Right renal pelvis (tissue), 4 donors: ENCODE results near the gene NUP210. TPM values are rescaled to one million over a fixed set of nuclear protein-coding genes. Genes with fewer than 3 reads are reported as not detected.
"Not testable (repeated sequence)": the region's sequence is repeated elsewhere in the genome, so short reads cannot be mapped to it uniquely, and the experiment has no call there.

Experiments
- DNase-seq, 4 donors: peaks; one replicate each; pipeline ENCODE4 v3.0.0-alpha.2; 2013; ENCODE audit warnings: low read depth in 4 of 4, low spot score in 3 of 4, missing footprints in 1 of 4
- polyA plus RNA-seq, 4 donors: library from polyadenylated mRNA; unstranded; fragments of 120-200 nt; gene quantifications; one replicate each; pipeline ENCODE4 v1.2.1, GENCODE V29; 2013; ENCODE audit not compliant: insufficient read length in 4 of 4

Gene NUP210
- polyA plus RNA-seq, 4 donors, result 24.5 to 31.5 (median 24.8) TPM

DNA sequence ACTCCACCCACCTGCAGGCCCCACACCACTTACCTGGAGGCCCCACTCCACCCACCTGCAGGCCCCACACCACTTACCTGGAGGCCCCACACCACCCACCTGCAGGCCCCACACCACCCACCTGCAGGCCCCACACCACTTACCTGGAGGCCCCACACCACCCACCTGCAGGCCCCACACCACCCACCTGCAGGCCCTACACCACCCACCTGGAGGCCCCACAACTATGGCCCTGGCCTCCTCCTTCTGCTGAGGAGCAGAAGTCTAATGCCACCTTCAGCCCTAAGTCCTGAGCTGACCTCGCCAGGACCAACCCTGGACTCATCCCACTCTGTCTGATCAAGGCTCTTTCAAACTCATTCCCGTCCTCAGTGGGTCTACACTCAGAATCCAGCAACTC is 42.4 kb downstream of the NUP210 start:
- DNase-seq, result not testable (repeated sequence)

DNA sequence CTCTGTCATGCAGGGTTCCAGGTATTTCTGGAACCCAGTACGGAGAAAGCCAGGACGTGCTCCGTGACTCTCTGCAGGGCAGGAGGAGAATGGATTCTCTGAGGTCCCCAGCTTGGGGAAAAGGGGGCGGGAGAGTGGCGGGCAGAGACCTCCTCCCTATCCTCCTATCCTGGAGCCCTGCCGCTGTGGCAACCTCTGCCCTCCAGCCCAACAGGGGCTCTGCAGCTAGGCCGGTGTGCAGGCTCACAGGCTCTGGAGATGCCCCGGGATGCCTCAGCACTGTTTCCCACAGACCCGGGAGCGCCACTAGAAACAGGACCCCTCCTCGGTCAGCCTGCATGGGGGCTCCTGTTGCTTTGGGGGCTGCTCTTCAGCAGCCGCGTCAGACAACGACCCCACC is 43.1 kb downstream of the NUP210 start:
- DNase-seq, result no peak

DNA sequence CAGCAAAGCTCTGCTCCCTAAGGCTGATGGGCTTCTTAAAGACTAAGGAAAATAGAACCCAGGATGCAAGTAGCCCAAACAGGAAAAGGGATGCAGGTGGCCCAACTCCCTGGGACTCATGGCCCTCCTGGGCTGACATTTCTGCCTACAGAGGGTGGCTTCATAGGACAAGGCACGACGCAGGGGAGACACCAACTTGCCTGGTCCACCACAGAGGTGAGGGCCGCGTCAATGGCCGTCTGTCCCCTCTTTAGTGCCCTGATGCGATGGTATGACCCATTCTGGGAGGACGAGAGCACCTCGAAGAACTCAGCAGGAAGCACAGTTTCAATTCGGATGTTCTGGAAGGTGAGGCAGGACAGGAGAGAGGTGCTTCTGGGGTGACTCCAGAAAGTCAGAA is 44.0 kb downstream of the NUP210 start:
- no peak for DNase-seq

DNA sequence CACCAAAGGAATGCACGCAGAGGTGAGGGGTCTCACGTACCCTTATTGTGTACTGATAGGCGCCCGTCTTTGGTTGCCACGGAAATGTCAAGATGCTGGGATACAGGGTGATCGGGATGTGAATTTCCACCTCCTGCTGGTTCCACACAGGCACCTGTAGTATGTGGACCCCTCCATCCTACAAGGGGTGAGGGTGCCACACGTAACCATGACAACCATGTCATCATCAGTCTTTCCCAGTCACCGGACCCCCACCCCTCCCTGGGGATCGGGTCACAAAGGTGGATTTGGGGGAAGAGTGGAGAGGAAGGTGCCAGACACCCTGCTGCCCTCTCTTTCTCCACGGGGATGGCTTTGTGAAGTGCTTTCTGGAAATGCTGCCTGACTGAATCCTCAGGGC is 44.7 kb downstream of the NUP210 start:
- no peak for DNase-seq

DNA sequence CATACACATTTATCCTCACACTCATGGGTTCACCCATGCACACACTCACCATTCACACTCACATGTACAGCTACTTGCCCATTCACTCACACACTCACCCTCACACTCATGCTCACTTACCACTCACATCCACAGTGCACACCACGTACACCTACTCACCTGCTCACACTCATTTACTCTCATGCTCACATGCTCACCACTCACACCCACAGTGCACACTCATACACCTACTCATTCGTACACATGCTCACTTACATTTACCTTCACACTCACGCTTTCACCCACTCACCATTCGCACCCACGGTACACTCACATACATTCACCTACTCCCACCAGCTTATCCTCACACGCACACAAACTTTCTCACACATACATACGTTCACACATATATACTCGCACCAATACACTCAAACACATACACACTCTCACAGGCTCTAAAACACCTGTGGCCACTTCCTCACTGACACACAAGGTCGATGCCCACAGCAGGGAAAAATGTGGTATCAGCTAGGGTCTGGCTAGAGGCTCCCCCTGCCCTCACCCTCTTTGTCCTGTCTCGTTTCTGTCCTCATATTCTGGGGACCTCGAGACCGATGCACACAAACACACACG is 46.0 kb downstream of the NUP210 start:
- DNase-seq, result no peak

DNA sequence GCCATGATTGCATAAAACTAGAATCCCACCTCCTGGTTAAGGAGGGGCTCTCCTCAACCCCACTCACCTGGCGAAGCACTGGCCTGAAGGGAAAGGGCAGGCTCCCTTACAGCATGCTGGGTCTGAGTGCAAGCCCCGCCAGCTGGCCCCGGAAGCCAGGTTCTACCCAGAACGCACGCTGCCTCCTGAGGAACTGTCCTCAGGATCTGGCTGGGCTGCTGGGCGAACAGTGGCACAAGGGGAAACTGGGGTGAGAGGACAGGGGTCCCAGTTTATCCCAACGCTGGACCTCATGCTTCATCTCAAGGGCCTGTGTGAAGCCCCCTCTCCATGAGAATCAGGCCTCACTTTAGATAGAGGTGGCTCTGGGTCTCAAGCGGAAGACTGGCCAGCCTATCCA is 47.5 kb downstream of the NUP210 start:
- DNase-seq, result no peak

DNA sequence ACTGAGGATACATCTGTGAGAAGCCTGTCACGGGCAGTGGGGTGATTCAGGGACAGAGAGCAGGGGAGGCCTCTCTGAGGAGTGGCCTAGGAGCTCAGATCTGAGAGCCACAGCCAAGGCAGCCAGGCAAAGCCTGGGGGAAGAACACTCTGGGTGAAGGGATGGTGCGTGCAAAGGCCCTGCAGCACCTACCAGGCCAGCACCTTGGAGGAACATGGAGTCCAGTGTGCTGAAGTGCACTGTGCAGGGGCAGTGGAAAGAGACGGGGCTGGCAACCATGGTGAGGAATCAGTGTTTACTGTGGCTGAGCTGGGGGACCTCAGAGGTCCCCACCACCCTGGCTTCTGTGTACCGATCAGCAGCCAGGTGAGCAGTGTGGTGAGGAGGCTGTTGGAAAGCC is 48.0 kb downstream of the NUP210 start:
- no peak for DNase-seq

DNA sequence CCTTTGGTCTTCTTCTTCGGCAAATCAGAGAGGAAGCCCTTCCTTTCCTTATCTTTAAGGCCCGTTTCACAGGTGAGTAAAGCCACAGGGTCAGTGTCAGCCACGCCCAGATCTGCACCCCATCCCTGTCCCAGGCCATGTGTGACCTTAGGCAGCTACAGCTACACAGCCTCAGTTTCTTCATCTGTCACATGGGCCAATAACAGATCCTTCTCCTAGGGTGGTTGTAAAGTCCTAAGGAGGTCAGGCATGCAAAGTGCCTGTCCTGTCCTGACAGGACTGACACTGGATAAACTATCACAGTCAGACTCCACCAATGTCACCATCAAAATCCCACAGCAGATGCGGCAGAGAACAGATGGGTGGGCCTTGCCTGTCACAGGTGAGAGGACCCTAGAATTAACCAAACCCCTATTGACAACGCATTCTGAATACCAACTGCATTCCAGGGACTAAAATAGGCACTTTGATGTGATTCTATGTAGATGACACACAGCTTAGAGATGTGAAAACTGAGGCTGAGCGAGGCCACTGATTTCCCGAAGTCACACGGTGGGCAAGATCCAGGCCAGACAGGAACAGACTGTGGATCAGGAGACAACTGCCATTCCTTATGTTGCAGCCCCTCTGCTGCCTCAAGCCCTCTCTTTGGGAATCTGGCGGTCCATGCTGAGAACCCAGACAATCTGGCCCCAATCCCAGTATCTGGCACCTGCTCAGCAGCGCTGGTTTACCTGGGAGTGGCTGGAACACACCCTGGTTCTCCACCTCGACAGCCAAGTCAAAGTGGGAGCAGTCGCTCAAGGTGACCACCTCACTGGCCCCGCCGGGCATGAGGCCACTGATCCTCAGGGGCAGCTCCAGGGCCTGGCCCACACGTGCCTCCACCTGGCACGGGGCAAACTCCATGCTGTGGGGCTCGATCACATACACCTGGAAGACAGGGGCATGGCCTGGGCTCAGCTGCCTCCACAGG is 48.7 kb downstream of the NUP210 start:
- no peak for DNase-seq

DNA sequence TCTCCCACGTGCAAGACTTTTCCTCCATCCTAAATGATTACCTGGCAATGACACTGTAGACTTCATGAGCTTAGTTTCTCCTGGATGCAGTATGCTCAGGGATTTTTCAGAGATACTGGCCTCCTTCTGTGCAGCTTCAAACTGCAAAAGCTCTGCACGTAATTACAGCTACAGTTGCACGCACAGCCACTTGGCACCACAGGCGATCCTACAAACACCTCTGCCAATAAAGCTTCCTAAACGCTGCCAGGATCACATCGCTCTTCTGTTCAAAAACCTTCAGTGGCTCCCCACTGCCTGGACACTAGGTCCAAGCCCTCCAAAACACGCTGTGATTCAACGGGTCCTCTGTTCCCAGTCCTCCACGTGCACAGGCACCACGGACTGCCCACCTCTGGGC is 49.5 kb downstream of the NUP210 start:
- no peak for DNase-seq

DNA sequence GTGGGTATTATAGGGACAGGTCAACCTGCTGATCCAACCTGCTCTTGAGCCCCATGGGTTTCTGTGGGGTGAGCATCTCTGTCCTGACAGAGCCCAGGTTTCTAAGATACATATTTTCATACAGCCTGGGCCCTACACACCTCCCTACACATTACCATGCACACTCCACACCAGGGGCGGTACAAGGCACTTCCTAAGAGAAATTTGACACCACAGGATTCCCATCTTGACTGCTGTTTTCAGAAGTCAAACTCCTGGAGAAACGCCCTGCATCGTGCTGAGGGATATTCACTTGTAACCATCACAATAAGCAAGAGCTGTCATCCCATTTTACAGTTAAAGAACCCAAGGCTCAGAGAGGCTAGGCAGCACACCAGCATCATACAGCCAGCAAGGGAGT is 50.1 kb downstream of the NUP210 start:
- DNase-seq, result no peak

DNA sequence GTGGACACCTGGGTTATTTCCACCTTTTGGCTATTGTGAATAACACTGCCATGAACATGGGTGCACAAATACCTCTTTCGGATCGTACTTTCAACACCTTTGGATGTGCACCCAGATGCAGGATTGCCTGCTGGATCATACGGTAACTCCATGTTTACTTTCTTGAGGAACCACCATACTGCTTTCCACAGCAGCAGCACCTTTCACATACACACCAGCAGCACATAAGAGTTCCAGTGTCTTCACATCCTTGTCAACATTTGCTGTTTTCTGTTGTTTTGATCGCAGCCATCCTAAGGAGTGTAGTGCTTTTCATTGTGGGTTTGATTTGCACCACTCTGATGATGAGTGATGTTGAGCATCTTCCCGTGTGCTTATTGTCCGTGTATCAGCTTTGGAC is 51.3 kb downstream of the NUP210 start:
- DNase-seq, result no peak

DNA sequence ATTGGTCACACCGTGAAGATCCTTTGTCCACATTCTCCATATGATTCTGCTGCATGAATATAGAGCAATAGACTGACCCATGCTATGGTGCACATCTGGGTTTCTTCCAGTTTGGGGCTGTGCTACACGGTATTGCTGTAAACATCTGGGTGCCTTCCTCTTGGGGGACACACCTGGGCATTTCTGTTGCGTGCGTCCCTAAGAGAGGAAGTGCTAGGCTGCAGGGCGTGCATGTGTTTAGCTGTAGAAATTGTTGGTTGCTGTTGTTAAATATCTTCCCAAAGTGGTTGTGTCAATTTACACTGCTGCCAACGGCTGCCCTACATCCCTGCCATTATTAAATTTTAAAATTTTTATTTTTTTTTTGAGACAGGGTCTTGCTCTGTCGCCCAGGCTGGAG is 52.4 kb downstream of the NUP210 start:
- no peak for DNase-seq

DNA sequence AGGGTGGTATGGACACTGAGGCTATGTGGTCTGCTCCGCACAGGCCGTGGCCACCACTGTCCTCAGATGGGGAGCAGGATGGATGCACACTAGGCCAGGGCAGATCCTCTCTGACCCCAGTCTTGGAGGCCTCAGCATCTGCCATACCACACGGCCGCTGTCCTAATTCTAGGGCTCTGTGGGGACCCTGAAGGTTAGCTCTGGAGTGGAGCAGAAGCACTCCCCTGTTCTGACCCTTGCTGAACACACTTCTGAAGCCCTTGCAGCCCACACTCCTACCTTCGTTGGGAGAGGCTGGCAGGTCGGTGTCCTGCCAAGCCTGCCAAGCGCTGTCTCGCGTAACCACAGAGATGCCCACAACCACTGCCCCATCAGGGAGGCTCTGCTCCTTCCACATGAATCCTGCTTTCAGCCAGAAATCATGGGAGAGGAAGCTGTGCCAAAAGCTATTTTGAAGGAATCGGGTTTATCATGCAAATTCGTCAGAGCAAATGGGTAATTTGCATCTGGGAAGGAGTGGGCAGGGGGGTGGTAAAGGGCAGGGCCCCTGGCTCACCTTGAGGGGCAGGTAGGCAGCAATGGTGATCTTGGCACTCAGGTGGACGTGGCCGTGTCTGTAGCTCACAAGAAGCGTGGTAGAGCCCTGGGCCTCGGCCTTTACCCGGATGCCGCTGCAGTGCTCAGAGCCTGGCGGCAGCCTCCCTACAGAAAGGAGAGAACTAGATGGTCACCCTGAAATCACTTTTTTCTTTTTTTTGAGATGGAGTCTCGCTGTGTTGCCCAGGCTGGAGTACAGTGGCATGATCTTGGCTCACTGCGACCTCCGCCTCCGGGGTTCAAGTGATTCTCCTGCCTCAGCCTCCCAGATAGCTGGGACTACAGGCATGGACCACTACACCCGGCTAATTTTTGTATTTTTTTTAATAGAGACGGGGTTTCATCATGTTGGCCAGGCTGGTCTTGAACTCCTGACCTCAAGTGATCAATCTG is 54.4 kb downstream of the NUP210 start:
- DNase-seq, result no peak

DNA sequence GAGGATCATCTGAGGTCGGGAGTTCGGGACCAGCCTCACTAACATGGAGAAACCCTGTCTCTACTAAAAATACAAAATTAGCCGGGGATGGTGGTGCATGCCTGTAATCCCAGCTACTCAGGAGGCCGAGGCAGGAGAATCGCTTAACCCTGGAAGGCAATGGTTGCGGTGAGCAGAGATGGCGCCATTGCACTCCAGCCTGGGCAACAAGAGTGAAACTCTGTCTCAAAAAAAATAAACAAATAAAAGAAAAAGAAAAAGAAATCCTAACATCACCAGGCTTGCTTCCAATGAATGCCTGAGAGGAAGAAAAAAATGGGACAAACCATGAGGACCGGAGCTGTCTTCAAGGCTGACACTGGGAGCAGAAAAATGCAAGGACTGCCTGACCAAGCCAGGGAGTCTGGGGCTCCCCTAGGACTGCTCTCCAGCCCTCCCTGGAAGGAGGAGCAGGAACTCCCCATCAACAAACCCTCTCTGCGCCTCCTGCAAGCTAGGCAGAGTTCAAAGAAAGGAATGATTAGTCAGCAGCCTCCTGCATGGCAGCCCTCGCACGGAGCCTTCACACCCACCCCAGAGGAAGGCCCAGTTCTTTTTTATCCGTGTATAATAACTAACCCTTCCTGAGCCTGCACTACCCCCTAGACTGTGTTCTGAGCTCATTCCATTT is 55.4 kb downstream of the NUP210 start:
- no peak for DNase-seq

DNA sequence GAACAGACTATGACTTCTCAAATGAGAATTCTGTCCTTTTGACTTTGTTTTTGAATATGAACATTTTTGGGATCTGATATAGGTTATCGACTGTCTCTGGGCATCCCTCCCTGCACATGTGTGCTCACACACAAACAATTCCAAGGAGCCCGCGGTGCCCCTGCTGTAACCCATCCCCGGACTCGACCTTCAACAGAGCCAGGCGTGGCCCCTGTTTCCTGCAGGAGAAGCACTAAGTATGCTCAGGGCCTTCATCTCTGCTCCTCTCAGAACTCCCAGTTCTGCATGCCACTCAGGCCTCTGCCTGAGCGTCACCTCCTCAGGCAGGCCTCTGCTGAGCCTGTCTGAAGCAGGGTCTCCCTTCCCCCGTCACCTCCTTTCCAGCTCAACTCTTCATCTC is 57.6 kb downstream of the NUP210 start:
- no peak for DNase-seq

DNA sequence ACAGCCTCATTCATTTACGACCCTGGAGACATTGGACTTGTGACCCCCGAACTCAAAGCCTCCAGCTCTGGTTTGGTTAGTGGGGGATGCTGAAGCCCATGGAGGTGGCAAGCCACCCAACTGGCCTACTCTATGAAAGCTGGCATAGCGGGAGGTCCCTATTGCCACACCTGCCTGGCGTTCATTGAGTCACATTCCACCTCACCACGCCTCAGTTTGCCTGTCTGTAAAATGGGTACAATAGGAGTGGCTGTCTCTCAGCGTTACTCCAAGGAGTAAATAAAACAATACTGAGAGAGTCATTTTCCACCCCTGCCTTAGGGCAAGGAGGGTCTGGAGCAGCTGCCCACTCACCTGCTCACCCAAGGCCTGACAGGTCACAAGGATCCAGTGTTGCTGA is 60.2 kb downstream of the NUP210 start:
- DNase-seq, result no peak

DNA sequence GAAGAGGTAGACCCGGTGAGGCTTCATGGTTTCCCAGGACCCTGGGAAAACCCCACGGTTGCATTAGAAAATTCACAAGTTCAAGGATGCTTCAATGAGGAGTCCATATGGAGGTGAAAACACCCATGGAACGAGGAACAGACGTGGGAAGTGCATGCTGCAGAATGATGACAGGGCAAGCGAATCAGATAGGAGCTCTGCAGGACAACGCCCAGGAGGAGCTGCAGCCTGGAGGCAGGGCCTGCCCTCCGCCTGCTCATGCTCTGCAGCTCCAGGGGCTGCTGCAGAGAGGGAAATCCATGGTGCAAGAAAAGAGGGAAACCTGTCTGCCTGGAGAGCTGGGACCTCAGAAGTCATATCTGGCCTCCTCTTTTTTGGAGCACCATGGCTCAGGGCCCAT is 61.5 kb downstream of the NUP210 start:
- DNase-seq, result no peak

DNA sequence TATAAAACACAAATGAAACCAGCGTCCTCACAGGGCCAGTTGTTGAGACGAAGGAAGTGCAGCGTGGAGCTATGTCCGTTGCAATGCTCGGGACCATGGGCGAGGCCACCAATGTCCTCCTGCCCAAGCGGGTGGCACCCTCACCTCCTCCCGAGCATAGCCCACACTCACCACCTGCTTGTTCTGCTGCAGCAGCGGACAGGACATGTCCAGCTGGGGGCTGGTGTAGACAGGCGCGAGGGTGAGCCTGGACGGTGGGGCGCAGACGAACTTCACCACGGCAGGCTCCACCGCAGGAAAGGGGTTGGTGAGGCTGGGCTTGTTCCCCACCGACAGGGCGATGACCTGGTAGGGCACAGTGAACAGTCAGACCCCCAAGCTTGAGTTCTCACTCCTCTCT is 62.1 kb downstream of the NUP210 start:
- DNase-seq, result no peak

DNA sequence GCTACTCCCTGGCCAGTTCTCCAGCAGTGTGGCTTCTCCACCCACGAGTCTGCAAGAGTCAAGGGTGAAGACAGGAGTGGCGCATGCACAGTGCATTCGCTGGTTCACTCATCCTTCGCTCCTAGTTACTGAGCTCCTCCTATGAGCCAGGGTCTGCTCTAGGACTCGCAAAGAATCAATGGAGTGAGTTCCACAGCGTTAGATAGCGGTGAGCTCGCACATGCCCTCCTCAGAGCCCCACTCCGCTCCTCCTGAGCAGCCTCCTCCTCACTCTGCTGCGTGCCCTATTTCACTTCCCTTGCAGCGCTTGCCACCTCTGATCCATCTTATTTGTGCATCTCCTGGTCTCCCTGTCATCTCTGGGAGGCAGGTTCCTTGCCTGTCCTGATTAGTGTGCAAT is 63.0 kb downstream of the NUP210 start:
- DNase-seq, result no peak

DNA sequence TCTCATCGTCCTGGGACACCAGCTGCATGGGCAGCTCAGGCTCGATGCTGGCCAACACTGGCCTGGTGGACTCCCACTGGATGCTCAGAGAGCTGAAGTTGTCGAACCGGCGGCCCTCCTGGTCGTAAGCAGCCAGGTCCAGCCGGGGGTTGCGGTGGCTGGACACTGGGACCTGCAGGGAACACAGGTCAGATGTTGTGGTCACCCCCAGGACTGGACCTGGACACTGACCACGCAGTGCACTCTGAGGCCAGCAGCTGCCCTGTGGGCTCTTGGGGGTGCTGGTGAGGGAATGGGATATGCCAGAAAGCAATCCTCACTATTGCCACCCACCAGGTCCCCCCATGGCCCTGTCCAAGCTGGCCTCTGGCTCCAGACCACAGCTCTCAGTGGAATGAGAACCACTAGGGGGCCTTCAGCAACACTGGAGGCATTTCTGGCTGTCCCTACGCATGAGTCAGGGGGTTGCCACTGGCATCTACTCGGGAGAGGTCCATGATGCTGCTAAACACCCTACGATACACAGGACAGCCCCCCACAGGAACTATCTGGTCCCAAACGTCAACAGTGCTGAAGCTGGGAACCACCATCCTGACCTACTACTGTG is 66.1 kb downstream of the NUP210 start:
- DNase-seq, result no peak
